NCI-H460 (cell line): Measurements from ENCODE around the gene PDE1C. TPM values are rescaled to one million over a fixed set of nuclear protein-coding genes. Genes with fewer than 3 reads are reported as not detected.

ENCODE experiments used
- DNase-seq: peaks from one replicate; pipeline ENCODE4 v3.0.0-alpha.2; 2016; ENCODE audit warnings: low read depth; ENCODE audit errors: extremely low read depth
- total RNA-seq: library from RNA; depleted of rRNA; stranded (reverse); fragments of >200 nt; shearing (Covaris generic); gene quantifications from 2 replicates; pipeline ENCODE4 v1.2.3, GENCODE V29; 2014

Gene PDE1C
- total RNA-seq, 1 experiment from 2014 or later, result 48.7 TPM

- DNase-seq, result no peak
These were observed 281.1 kb downstream of the PDE1C start for GRCh38 chr7:31788883-31789680.

GRCh38 chr7:31788445-31788844, 281.8 kb downstream of the PDE1C start:
- DNase-seq, result no peak

- DNase-seq, result no peak
These were observed 283.9 kb downstream of the PDE1C start for GRCh38 chr7:31786326-31786725.

- DNase-seq, result no peak
These were observed 285.1 kb downstream of the PDE1C start for GRCh38 chr7:31785101-31785500.

GRCh38 chr7:31783221-31783620, 287.0 kb downstream of the PDE1C start:
- DNase-seq, result no peak

- peak; percentile 70 for DNase-seq
These were observed 287.7 kb downstream of the PDE1C start for GRCh38 chr7:31782411-31782991.

- no peak for DNase-seq
These were observed 291.9 kb downstream of the PDE1C start for GRCh38 chr7:31778296-31778695.

GRCh38 chr7:31776616-31777015, 293.6 kb downstream of the PDE1C start:
- no peak for DNase-seq

- DNase-seq, result no peak
These were observed 294.7 kb downstream of the PDE1C start for GRCh38 chr7:31775556-31775955.

- DNase-seq, result no peak
These were observed 298.0 kb downstream of the PDE1C start for GRCh38 chr7:31772211-31772610.

- no peak for DNase-seq
These were observed 302.4 kb downstream of the PDE1C start for GRCh38 chr7:31767686-31768358.

- DNase-seq, result no peak
These were observed 305.7 kb downstream of the PDE1C start for GRCh38 chr7:31764462-31764861.

GRCh38 chr7:31763548-31763947, 306.7 kb downstream of the PDE1C start:
- DNase-seq, result no peak

- DNase-seq, result no peak
These were observed 308.6 kb downstream of the PDE1C start for GRCh38 chr7:31761646-31762045.

- DNase-seq, result no peak
These were observed 311.5 kb downstream of the PDE1C start for GRCh38 chr7:31758755-31759154.

- no peak for DNase-seq
These were observed 318.5 kb downstream of the PDE1C start for GRCh38 chr7:31751726-31752125.

- DNase-seq, result no peak
These were observed 322.1 kb downstream of the PDE1C start for GRCh38 chr7:31748084-31748483.

- no peak for DNase-seq
These were observed 322.7 kb downstream of the PDE1C start for GRCh38 chr7:31747553-31747952.

- peak; percentile 81 for DNase-seq
These were observed 325.8 kb downstream of the PDE1C start for GRCh38 chr7:31744294-31744874.

- DNase-seq, result no peak
These were observed 328.4 kb downstream of the PDE1C start for GRCh38 chr7:31741852-31742251.
